ENCODE data around the gene MOBP.

MOBP gene

DNA sequence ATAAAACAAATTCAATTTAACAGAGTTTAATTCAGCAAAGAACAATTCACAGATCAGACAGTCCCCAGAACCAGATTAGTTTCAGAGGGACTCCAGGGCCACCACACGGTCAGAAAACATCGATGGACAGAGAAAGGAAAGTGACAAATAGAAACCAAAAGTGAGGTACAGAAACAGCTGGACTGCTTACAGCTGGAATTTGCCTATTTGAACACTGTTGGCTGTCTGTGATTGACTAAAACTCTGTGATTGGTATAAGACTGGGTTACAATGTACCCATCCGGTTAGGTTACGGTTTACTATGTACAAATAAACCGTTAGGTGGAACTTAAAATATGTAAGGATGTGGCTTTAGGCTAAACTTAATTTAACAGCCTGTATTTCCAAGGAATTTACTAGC, 30.3 kb downstream of the MOBP start:
- H4K20me1 ChIP-seq (ENCODE audit: control insufficient read depth, insufficient read depth, low read depth, low read length), result no peaks in the 10 kb centered on the region
- no peak overlapping the region for H3K4me2 ChIP-seq (ENCODE audit: low read length)
- no peak overlapping the region for H3K4me3 ChIP-seq (ENCODE audit: low read length)
- no peaks in the 10 kb centered on the region for H3K79me2 ChIP-seq (ENCODE audit: control insufficient read depth, low read length)
- H3K27me3 ChIP-seq (ENCODE audit: control insufficient read depth, low read length), result peaks cover 26% of the 10 kb centered on the region
- no peaks in the 10 kb centered on the region for H3K9me3 ChIP-seq (ENCODE audit: control insufficient read depth, insufficient read depth, low read length)
- no peaks in the 10 kb centered on the region for H3K9me2 ChIP-seq (replicated peaks; ENCODE audit: control insufficient read depth, low read length)
- H3K36me3 ChIP-seq (ENCODE audit: control insufficient read depth, low read length), result no peaks in the 10 kb centered on the region
- TF ChIP-seq, protein P1, sequence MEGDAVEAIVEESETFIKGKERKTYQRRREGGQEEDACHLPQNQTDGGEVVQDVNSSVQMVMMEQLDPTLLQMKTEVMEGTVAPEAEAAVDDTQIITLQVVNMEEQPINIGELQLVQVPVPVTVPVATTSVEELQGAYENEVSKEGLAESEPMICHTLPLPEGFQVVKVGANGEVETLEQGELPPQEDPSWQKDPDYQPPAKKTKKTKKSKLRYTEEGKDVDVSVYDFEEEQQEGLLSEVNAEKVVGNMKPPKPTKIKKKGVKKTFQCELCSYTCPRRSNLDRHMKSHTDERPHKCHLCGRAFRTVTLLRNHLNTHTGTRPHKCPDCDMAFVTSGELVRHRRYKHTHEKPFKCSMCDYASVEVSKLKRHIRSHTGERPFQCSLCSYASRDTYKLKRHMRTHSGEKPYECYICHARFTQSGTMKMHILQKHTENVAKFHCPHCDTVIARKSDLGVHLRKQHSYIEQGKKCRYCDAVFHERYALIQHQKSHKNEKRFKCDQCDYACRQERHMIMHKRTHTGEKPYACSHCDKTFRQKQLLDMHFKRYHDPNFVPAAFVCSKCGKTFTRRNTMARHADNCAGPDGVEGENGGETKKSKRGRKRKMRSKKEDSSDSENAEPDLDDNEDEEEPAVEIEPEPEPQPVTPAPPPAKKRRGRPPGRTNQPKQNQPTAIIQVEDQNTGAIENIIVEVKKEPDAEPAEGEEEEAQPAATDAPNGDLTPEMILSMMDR (IDR thresholded peaks at IDR 0.05; ENCODE audit: low read depth, low read length, poor library complexity, severe bottlenecking), result no peak
- no peak for TF ChIP-seq EZH2phosphoT487 (IDR thresholded peaks at IDR 0.05; ENCODE audit: borderline replicate concordance, low read length)
- H3F3A ChIP-seq (ENCODE audit: control insufficient read depth, insufficient read depth), result no peaks in the 10 kb centered on the region
- no peaks in the 10 kb centered on the region for H3K4me1 ChIP-seq (ENCODE audit: control insufficient read depth, low read length)
- H3K27ac ChIP-seq (ENCODE audit: low read depth, low read length), result no peak overlapping the region

DNA sequence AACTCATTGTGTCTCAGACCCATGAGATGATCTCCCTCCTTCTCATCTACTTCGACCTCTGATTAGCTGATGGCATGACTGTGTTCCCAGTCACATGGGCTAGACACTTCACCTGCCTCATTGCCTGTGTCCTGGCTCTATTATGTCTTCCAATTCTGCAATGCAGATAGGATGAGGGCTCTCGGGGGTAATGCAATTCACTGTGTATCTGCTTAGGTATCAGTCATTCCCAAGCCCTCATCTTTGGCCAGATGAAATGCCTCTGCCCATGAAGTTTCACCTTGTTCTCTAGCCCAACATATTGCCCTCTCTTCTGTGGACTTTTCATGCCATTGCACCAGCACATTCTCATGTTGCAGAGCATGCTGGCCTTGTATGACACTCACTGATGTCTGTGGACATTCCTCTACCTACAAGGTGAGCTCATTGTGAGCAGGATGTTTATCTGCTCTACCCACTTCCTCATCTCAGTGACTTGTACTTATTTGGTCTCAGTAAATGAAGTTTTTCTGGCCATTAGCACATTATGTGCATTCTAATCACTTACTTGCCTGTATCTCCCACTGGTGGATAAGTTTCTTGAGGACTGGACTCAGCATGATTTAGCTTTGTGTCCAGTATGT, 32.3 kb downstream of the MOBP start:
- Histone ChIP-seq H3K79me2 (ENCODE audit: control insufficient read depth, low read length) (no peaks in the 10 kb centered on the region), H3K4me1 (ENCODE audit: control insufficient read depth, low read length) (no peaks in the 10 kb centered on the region), H3K9me2 (replicated peaks; ENCODE audit: control insufficient read depth, low read length) (no peaks in the 10 kb centered on the region), H3K4me3 (ENCODE audit: low read length) (no peak overlapping the region), H4K20me1 (ENCODE audit: control insufficient read depth, insufficient read depth, low read depth, low read length) (no peaks in the 10 kb centered on the region), H3F3A (ENCODE audit: control insufficient read depth, insufficient read depth) (no peaks in the 10 kb centered on the region), H3K27ac (ENCODE audit: low read depth, low read length) (no peak overlapping the region), H3K9me3 (ENCODE audit: control insufficient read depth, insufficient read depth, low read length) (no peaks in the 10 kb centered on the region), H3K4me2 (ENCODE audit: low read length) (no peak overlapping the region), H3K27me3 (ENCODE audit: control insufficient read depth, low read length) (peaks cover 39% of the 10 kb centered on the region), H3K36me3 (ENCODE audit: control insufficient read depth, low read length) (no peaks in the 10 kb centered on the region)
- TF ChIP-seq EZH2phosphoT487 (IDR thresholded peaks at IDR 0.05; ENCODE audit: borderline replicate concordance, low read length), result no peak
- TF ChIP-seq, protein P1 (IDR thresholded peaks at IDR 0.05; ENCODE audit: low read depth, low read length, poor library complexity, severe bottlenecking), result no peak

DNA sequence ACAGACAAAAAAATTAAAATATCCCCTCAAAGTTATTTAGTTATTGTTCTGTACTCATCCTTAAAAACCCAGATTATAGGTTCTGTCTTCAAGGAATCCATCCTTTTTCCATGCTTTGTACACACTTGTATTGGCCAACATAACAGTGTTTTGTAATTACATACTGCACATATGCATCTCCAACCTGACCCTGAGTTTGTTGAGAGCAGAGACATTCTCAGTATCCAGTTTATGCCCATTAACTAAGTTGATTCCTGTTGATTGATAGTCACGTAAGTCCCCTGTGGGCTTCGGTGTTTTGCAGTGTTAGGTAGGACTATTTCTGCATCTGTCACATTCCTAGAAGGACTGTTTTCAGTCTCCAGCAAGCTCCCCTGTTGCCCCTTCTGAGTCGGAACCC, 33.6 kb downstream of the MOBP start:
- no peak for TF ChIP-seq EZH2phosphoT487 (IDR thresholded peaks at IDR 0.05; ENCODE audit: borderline replicate concordance, low read length)
- TF ChIP-seq, protein P1 (IDR thresholded peaks at IDR 0.05; ENCODE audit: low read depth, low read length, poor library complexity, severe bottlenecking), result no peak
- no peaks in the 10 kb centered on the region for H3K9me2 ChIP-seq (replicated peaks; ENCODE audit: control insufficient read depth, low read length)
- H3K27ac ChIP-seq (ENCODE audit: low read depth, low read length), result no peak overlapping the region
- H3K79me2 ChIP-seq (ENCODE audit: control insufficient read depth, low read length), result no peaks in the 10 kb centered on the region
- H3K27me3 ChIP-seq (ENCODE audit: control insufficient read depth, low read length), result peaks cover 45% of the 10 kb centered on the region
- H3K4me2 ChIP-seq (ENCODE audit: low read length), result no peak overlapping the region
- H3K36me3 ChIP-seq (ENCODE audit: control insufficient read depth, low read length), result no peaks in the 10 kb centered on the region
- H3K9me3 ChIP-seq (ENCODE audit: control insufficient read depth, insufficient read depth, low read length), result no peaks in the 10 kb centered on the region
- no peaks in the 10 kb centered on the region for H3F3A ChIP-seq (ENCODE audit: control insufficient read depth, insufficient read depth)
- no peak overlapping the region for H3K4me3 ChIP-seq (ENCODE audit: low read length)
- H3K4me1 ChIP-seq (ENCODE audit: control insufficient read depth, low read length), result no peaks in the 10 kb centered on the region
- no peaks in the 10 kb centered on the region for H4K20me1 ChIP-seq (ENCODE audit: control insufficient read depth, insufficient read depth, low read depth, low read length)
